Smooth muscle cell (in vitro differentiated cells): Measurements from ENCODE around the gene NLK. TPM values are rescaled to one million over a fixed set of nuclear protein-coding genes. Genes with fewer than 3 reads are reported as not detected.

Experiments used
- DNase-seq: peaks from one replicate; lab custom pipeline; 2025; ENCODE audit not compliant: unreplicated experiment; lab: John Stamatoyannopoulos, UW
- H2AFZ ChIP-seq: fragments of 200-600 bp; sonication (generic); 2 replicates; pipeline ENCODE4 v1.6.0; 2016; ENCODE audit warnings: antibody characterized with exemption, low read depth, mild to moderate bottlenecking
- H3F3A ChIP-seq: fragments of 200-600 bp; sonication (generic); 2 replicates; pipeline ENCODE4 v1.6.0; 2017; ENCODE audit warnings: antibody characterized with exemption, low read depth
- H3K27ac ChIP-seq: fragments of 200-600 bp; sonication (generic); 2 replicates; pipeline ENCODE4 v1.5.1; 2016; ENCODE audit warnings: low read depth, mild to moderate bottlenecking
- H3K27me3 ChIP-seq: fragments of 200-600 bp; sonication (generic); 2 replicates; pipeline ENCODE4 v1.6.1; 2016; ENCODE audit warnings: low read depth, mild to moderate bottlenecking
- H3K36me3 ChIP-seq: fragments of 200-600 bp; sonication (generic); 2 replicates; pipeline ENCODE4 v1.5.1; 2016; ENCODE audit warnings: low read depth
- H3K4me1 ChIP-seq: fragments of 200-600 bp; sonication (generic); 2 replicates; pipeline ENCODE4 v1.5.1; 2016; ENCODE audit warnings: low read depth
- H3K4me2 ChIP-seq: fragments of 200-600 bp; sonication (generic); 2 replicates; pipeline ENCODE4 v1.6.0; 2016; ENCODE audit warnings: mild to moderate bottlenecking
- H3K4me3 ChIP-seq: fragments of 200-600 bp; sonication (generic); 2 replicates; pipeline ENCODE4 v1.5.1; 2016; ENCODE audit warnings: mild to moderate bottlenecking
- H3K79me2 ChIP-seq: fragments of 200-600 bp; sonication (generic); 2 replicates; pipeline ENCODE4 v1.6.0; 2016; ENCODE audit warnings: low read depth, mild to moderate bottlenecking
- H3K9ac ChIP-seq: fragments of 200-600 bp; sonication (generic); 2 replicates; pipeline ENCODE4 v1.6.0; 2016; ENCODE audit warnings: low read depth
- H3K9me3 ChIP-seq: fragments of 200-600 bp; sonication (generic); replicated peaks from 2 replicates; pipeline ENCODE4 v1.5.1; 2016; ENCODE audit warnings: low read depth
- H4K20me1 ChIP-seq: fragments of 200-600 bp; sonication (generic); 2 replicates; pipeline ENCODE4 v1.6.0; 2016; ENCODE audit warnings: low read depth
- WGBS: methylation state at CpG from one replicate; pipeline ENCODE4 v1.1.7; 2016; ENCODE audit warnings: low lambda C conversion rate; 5-methylcytosine and 5-hydroxymethylcytosine counted together
- polyA plus RNA-seq: library from polyadenylated mRNA; unstranded; fragments of >200 nt; fragmentation: Nextera tagmentation; extraction: Ambion mirVana; gene quantifications from 2 replicates; pipeline ENCODE4 v1.2.1, GENCODE V29; 2016
- total RNA-seq: library from RNA; depleted of rRNA; stranded (reverse); fragments of >200 nt; gene quantifications from 2 replicates; pipeline ENCODE4 v1.2.3, GENCODE V29; 2014
- TF ChIP-seq, protein P1 (sequence below): fragments of 200-600 bp; sonication (generic); IDR thresholded peaks from 2 replicates; pipeline ENCODE4 v1.5.1; 2017; ENCODE audit warnings: borderline replicate concordance, mild to moderate bottlenecking, antibody characterized with exemption; ENCODE audit not compliant: insufficient read depth, poor library complexity, severe bottlenecking

NLK gene
- total and polyA plus RNA-seq, 2 experiments from 2014 or later, result 1.8 to 18.0 TPM

DNA sequence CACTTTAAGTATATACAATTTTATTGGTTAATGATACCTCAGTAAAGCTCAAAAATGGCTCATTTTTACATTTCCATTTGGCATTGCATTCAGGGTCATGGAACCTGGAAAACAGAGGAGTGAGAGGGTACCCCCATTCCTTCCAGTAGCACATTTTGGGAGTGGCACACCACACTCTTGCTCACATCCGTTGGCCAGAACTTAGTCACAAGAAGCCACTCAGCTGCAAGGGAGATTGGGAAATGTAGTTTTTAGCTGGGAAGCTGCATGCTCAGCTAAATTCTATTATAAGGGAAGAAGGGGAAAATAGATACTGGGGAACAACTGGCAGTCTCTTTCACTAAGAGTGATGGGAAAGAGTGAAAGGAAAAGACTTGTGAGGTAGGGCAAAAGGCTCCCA lies 174.1 kb downstream of the NLK start:
- Histone ChIP-seq H2AFZ (no peak overlapping the region), H3K4me1 (no peaks in the 10 kb centered on the region), H3K9ac (no peak overlapping the region), H3F3A (no peaks in the 10 kb centered on the region), H4K20me1 (no peaks in the 10 kb centered on the region), H3K9me3 (no peaks in the 10 kb centered on the region), H3K4me3 (no peak overlapping the region), H3K36me3 (no peaks in the 10 kb centered on the region), H3K4me2 (no peak overlapping the region), H3K27me3 (no peaks in the 10 kb centered on the region), H3K27ac (no peak overlapping the region), H3K79me2 (no peaks in the 10 kb centered on the region)
- WGBS, result 31% methylated on average over 1 of the region's 1 CpG
- DNase-seq, result no peak
- TF ChIP-seq, protein P1, sequence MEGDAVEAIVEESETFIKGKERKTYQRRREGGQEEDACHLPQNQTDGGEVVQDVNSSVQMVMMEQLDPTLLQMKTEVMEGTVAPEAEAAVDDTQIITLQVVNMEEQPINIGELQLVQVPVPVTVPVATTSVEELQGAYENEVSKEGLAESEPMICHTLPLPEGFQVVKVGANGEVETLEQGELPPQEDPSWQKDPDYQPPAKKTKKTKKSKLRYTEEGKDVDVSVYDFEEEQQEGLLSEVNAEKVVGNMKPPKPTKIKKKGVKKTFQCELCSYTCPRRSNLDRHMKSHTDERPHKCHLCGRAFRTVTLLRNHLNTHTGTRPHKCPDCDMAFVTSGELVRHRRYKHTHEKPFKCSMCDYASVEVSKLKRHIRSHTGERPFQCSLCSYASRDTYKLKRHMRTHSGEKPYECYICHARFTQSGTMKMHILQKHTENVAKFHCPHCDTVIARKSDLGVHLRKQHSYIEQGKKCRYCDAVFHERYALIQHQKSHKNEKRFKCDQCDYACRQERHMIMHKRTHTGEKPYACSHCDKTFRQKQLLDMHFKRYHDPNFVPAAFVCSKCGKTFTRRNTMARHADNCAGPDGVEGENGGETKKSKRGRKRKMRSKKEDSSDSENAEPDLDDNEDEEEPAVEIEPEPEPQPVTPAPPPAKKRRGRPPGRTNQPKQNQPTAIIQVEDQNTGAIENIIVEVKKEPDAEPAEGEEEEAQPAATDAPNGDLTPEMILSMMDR, result no peak

DNA sequence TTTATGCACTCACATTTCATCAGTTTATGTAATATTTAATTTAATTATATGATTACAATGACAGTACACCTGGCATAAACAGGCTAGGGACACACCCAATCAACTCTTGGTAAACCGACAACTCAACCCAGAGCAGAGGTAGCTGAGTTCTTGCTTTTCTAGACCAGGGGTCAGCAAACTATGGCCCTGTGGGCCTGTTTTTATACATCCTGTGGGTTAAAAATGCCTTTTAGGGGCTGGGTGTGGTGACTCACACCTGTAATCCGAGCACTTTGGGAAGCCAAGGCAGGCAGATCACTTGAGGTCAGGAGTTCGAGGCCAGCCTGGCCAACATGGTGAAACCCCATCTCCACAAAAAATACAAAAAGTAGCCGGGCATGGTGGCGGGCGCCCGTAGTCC lies 177.3 kb downstream of the NLK start:
- Histone ChIP-seq H3K79me2 (no peaks in the 10 kb centered on the region), H3K36me3 (no peaks in the 10 kb centered on the region), H3K9ac (no peak overlapping the region), H3K4me2 (no peak overlapping the region), H2AFZ (no peak overlapping the region), H3F3A (no peaks in the 10 kb centered on the region), H3K4me1 (no peaks in the 10 kb centered on the region), H4K20me1 (no peaks in the 10 kb centered on the region), H3K4me3 (no peak overlapping the region), H3K27ac (no peak overlapping the region), H3K9me3 (no peaks in the 10 kb centered on the region), H3K27me3 (no peaks in the 10 kb centered on the region)
- TF ChIP-seq, protein P1, result no peak
- 94% methylated on average over 7 of the region's 7 CpGs for WGBS
- DNase-seq, result no peak

DNA sequence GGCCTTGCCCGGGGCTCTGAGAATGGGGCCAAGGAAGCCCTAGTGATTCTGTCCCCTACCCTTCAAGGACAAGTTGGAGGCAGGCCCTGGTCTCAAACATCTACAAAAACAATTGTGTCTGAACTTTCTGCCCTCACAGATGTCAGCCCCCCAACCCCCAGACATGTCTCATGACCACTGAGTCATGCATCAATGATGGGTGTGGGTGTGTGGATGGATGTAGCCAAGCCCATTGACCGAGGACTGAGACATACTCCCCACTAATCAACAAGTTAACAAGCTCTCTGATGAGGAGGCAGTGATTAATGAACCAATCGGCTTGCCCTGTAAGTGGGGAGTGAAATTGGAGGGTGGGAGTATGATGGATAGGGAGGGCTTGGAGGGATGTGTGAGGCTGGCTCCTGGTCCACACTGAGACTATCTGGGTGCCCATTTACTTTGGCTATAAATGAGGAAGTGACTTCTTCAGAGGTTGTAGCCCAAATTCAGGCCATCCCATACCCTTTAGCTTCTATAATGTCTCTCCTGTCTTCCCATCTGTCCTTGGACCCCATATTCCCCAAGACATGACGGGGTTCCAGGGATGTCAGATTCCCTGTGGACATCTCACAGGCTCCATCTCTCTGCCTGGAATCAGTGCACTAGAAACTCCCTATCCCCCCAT lies 179.4 kb downstream of the NLK start:
- no peaks in the 10 kb centered on the region for H3K79me2 ChIP-seq
- H2AFZ ChIP-seq, result no peak overlapping the region
- H3K9ac ChIP-seq, result no peak overlapping the region
- H4K20me1 ChIP-seq, result no peaks in the 10 kb centered on the region
- no peak for DNase-seq
- H3K4me2 ChIP-seq, result no peak overlapping the region
- H3F3A ChIP-seq, result no peaks in the 10 kb centered on the region
- 82% methylated on average over 4 of the region's 4 CpGs for WGBS
- TF ChIP-seq, protein P1, result no peak
- H3K36me3 ChIP-seq, result no peaks in the 10 kb centered on the region
- H3K27me3 ChIP-seq, result no peaks in the 10 kb centered on the region
- H3K27ac ChIP-seq, result no peak overlapping the region
- no peak overlapping the region for H3K4me3 ChIP-seq
- no peaks in the 10 kb centered on the region for H3K4me1 ChIP-seq
- no peaks in the 10 kb centered on the region for H3K9me3 ChIP-seq

DNA sequence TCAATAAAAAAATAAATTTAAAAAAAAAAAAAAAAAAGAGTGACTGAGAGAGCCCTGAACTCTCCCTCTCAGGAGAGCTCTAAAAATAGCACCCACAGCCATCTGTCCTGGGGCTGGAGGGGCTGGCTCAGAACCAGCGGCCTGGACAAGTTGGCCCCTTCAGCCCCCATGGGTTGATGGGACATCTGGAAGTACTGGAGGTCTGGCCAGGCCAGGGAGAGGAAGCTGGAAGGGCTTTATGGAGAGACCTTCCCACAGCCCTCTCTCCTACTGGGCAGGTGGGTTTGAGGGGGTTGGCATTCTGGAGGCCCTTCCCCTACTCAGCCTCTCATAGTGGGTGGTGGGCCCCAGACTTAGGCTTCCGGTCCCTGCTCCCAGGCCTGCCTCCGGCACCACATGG lies 182.8 kb downstream of the NLK start:
- H3K27ac ChIP-seq, result no peak overlapping the region
- H3K36me3 ChIP-seq, result no peaks in the 10 kb centered on the region
- H3F3A ChIP-seq, result no peaks in the 10 kb centered on the region
- no peaks in the 10 kb centered on the region for H3K27me3 ChIP-seq
- DNase-seq, result no peak
- 87% methylated on average over 3 of the region's 3 CpGs for WGBS
- no peak overlapping the region for H3K4me3 ChIP-seq
- TF ChIP-seq, protein P1, result no peak
- no peaks in the 10 kb centered on the region for H3K79me2 ChIP-seq
- H2AFZ ChIP-seq, result no peak overlapping the region
- H3K4me1 ChIP-seq, result peaks cover 6% of the 10 kb centered on the region
- no peaks in the 10 kb centered on the region for H4K20me1 ChIP-seq
- no peak overlapping the region for H3K4me2 ChIP-seq
- no peaks in the 10 kb centered on the region for H3K9me3 ChIP-seq
- H3K9ac ChIP-seq, result no peak overlapping the region
